HFFc6 (cell line): ENCODE measurements around the gene RGS3. TPM values are rescaled to one million over a fixed set of nuclear protein-coding genes. Genes with fewer than 3 reads are reported as not detected.

Experiments
- DNase-seq: peaks from one replicate; pipeline ENCODE4 v3.0.0-alpha.2; 2018
- H3K27ac Mint-ChIP-seq: 2 replicates; pipeline ENCODE4 v1.8.0; 2020; ENCODE audit warnings: mild to moderate bottlenecking, mixed read lengths
- H3K27me3 Mint-ChIP-seq: 2 replicates; pipeline ENCODE4 v1.8.0; 2021; ENCODE audit warnings: mild to moderate bottlenecking, moderate library complexity, mixed read lengths; ENCODE audit not compliant: insufficient read depth
- H3K36me3 Mint-ChIP-seq: 2 replicates; pipeline ENCODE4 v1.8.0; 2021; ENCODE audit warnings: low read depth, mixed read lengths
- H3K4me1 Mint-ChIP-seq: 2 replicates; pipeline ENCODE4 v1.8.0; 2020; ENCODE audit warnings: low read depth, mixed read lengths
- H3K4me3 Mint-ChIP-seq: 2 replicates; pipeline ENCODE4 v1.8.0; 2020; ENCODE audit warnings: mild to moderate bottlenecking, moderate library complexity, mixed read lengths
- H3K9me3 Mint-ChIP-seq: 2 replicates; pipeline ENCODE4 v1.8.0; 2020; ENCODE audit warnings: mild to moderate bottlenecking, mixed read lengths
- total RNA-seq, 6 experiments: library from RNA; stranded (reverse); fragmentation: NEBNext Ultra II Directional; extraction: Animal tissue kit (Norgen Biotek cat#: 25700); gene quantifications; 2 replicates in 1 of 6; 3 replicates in 5 of 6; pipeline ENCODE4 v1.2.3, GENCODE V29; 2021
- TF ChIP-seq, protein P1 (sequence below): fragments of 200-600 bp; sonication (generic); IDR thresholded peaks from 2 replicates; pipeline ENCODE4 v1.5.0; 2021; ENCODE audit warnings: antibody characterized with exemption, mild to moderate bottlenecking

The RGS3 gene
- total RNA-seq, 6 experiments from 2014 or later, result 49.7 to 57.0 (median 52.5) TPM

DNA sequence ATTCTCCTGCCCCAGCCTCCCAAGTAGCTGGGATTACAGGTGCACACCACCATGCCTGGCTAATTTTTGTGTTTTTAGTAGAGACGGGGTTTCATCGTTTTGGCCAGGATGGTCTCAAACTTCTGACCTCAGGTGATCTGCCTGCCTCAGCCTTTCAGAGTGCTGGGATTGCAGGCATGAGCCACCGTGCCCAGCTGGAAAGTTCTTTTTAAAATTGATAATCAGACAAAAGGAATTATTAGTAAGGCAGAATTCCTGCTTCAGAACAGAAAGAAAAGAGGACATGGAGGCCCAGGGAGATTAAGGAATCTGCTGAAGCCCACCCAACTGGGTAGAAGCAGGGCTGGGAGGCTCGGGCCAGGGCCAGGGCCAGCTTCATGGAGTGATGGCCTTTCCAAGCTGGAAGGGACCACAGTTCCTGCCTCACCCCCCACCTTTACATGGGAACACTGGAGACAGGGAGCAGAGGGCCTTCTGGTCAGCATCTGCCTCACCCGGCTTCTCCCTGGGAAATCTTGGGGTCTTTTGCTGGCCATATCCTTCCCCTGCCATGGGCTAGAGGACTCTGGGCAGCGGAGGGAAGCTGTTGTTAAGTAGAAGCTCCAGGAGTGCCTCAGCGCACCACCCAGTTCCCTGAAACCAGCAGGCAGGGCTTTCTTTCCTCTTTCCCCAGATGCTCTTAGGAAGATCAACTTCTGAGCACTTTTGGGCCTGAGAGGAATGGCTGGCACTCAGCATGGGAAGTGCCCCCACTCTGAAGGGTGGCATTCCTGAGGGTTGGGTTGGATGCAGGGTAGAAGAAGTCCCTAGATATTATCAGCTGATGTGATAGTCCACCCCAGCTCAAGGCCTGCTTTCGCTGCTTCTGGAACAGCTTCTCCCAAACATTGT is 70.1 kb downstream of the RGS3 start:
- peaks cover 10% of the 10 kb centered on the region; the same call in 1 of the 2 replicates for H3K4me1 Mint-ChIP-seq
- H3K27me3 Mint-ChIP-seq, result peaks cover 11% of the 10 kb centered on the region
- no peak for DNase-seq
- TF ChIP-seq, protein P1, sequence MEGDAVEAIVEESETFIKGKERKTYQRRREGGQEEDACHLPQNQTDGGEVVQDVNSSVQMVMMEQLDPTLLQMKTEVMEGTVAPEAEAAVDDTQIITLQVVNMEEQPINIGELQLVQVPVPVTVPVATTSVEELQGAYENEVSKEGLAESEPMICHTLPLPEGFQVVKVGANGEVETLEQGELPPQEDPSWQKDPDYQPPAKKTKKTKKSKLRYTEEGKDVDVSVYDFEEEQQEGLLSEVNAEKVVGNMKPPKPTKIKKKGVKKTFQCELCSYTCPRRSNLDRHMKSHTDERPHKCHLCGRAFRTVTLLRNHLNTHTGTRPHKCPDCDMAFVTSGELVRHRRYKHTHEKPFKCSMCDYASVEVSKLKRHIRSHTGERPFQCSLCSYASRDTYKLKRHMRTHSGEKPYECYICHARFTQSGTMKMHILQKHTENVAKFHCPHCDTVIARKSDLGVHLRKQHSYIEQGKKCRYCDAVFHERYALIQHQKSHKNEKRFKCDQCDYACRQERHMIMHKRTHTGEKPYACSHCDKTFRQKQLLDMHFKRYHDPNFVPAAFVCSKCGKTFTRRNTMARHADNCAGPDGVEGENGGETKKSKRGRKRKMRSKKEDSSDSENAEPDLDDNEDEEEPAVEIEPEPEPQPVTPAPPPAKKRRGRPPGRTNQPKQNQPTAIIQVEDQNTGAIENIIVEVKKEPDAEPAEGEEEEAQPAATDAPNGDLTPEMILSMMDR, result no peak
- H3K36me3 Mint-ChIP-seq, result no peaks in the 10 kb centered on the region
- no peak overlapping the region for H3K27ac Mint-ChIP-seq
- no peaks in the 10 kb centered on the region for H3K9me3 Mint-ChIP-seq
- H3K4me3 Mint-ChIP-seq, result no peak overlapping the region

- Mint-ChIP-seq H3K4me3 (no peak overlapping the region), H3K9me3 (no peaks in the 10 kb centered on the region), H3K27me3 (peaks cover 16% of the 10 kb centered on the region), H3K4me1 (no peaks in the 10 kb centered on the region; the same call in 1 of the 2 replicates), H3K27ac (no peak overlapping the region), H3K36me3 (no peaks in the 10 kb centered on the region)
- TF ChIP-seq, protein P1, result no peak
- DNase-seq, result no peak
These were observed 72.2 kb downstream of the RGS3 start for GRCh38 chr9:113535756-113536155.

DNA sequence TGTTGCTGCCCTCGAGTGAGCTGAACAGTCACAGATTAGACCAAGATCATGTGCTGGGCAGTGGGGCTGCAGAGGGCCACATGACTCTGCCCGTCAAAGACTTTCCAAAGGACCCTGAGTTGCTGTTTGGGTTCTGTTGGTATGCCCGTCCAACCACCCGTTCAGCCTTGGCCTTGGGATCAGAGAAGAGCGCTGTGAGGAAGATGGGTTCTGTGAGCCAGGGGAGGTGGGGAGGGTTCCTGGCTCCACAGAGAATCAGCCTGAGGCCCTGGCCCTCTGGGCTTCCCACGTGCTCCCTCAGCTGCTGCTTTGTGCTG is 72.6 kb downstream of the RGS3 start:
- H3K27ac Mint-ChIP-seq, result no peak overlapping the region

GRCh38 chr9:113536483-113537228 is 73.1 kb downstream of the RGS3 start:
- DNase-seq, result no peak
- no peaks in the 10 kb centered on the region for H3K9me3 Mint-ChIP-seq
- H3K4me1 Mint-ChIP-seq, result no peaks in the 10 kb centered on the region
- H3K36me3 Mint-ChIP-seq, result no peaks in the 10 kb centered on the region
- H3K27me3 Mint-ChIP-seq, result peaks cover 17% of the 10 kb centered on the region
- TF ChIP-seq, protein P1, result no peak
- no peak overlapping the region for H3K27ac Mint-ChIP-seq
- H3K4me3 Mint-ChIP-seq, result no peak overlapping the region

More for the DNA sequence above, 72.6 kb downstream of the RGS3 start:
- H3K36me3 Mint-ChIP-seq, result no peaks in the 10 kb centered on the region
- H3K9me3 Mint-ChIP-seq, result no peaks in the 10 kb centered on the region
- no peak for DNase-seq
- H3K4me1 Mint-ChIP-seq, result no peaks in the 10 kb centered on the region
- peaks cover 17% of the 10 kb centered on the region for H3K27me3 Mint-ChIP-seq
- no peak overlapping the region for H3K4me3 Mint-ChIP-seq
- TF ChIP-seq, protein P1, result no peak

GRCh38 chr9:113537229-113537810 is 73.8 kb downstream of the RGS3 start:
- DNase-seq, result no peak
- H3K27ac Mint-ChIP-seq, result no peak overlapping the region

More at GRCh38 chr9:113537229-113537810, 73.8 kb downstream of the RGS3 start:
- Mint-ChIP-seq H3K36me3 (no peaks in the 10 kb centered on the region), H3K9me3 (no peaks in the 10 kb centered on the region), H3K4me1 (no peaks in the 10 kb centered on the region), H3K4me3 (no peak overlapping the region), H3K27me3 (peaks cover 14% of the 10 kb centered on the region)
- TF ChIP-seq, protein P1, result no peak
